WTC11 (cell line): Measurements from ENCODE around the gene VCL. TPM values are rescaled to one million over a fixed set of nuclear protein-coding genes. Genes with fewer than 3 reads are reported as not detected.

Experiments used
- ATAC-seq: fragments of 200-7000 bp; cut with Tn5 transposase; 2 replicates; pipeline ENCODE4 v1.10.0; 2021; ENCODE audit warnings: mild to moderate bottlenecking, moderate library complexity
- CTCF ChIA-PET: fragments of 300-600 bp; sonication (Branson Sonifier 250); formaldehyde crosslinking; loops from one replicate; lab custom pipeline; 2021; ENCODE audit warnings: antibody characterized with exemption; lab: Charles Lee
- POLR2A ChIA-PET: fragments of 350-600 bp; sonication (Branson Sonifier 250); formaldehyde crosslinking; loops from one replicate; lab custom pipeline; 2021; ENCODE audit warnings: antibody characterized with exemption; lab: Charles Lee
- DNase-seq: peaks from one replicate; pipeline ENCODE4 v3.0.0; 2021; ENCODE audit warnings: low spot score
- H3K27ac Mint-ChIP-seq: 2 replicates; pipeline ENCODE4 v1.8.0; 2021; ENCODE audit warnings: mixed read lengths
- H3K27me3 Mint-ChIP-seq: 2 replicates; pipeline ENCODE4 v1.8.0; 2021; ENCODE audit warnings: low read depth, mild to moderate bottlenecking, moderate library complexity, mixed read lengths
- H3K36me3 Mint-ChIP-seq: 2 replicates; pipeline ENCODE4 v1.8.0; 2021; ENCODE audit warnings: mixed read lengths
- H3K4me1 Mint-ChIP-seq: 2 replicates; pipeline ENCODE4 v1.8.0; 2022; ENCODE audit warnings: mixed read lengths
- H3K4me3 Mint-ChIP-seq: 2 replicates; pipeline ENCODE4 v1.8.0; 2021; ENCODE audit warnings: mild to moderate bottlenecking, moderate library complexity, mixed read lengths
- H3K9me3 Mint-ChIP-seq: 2 replicates; pipeline ENCODE4 v1.8.0; 2021; ENCODE audit warnings: mixed read lengths
- CTCF ChIP-seq: fragments of 200-600 bp; IDR thresholded peaks from 2 replicates; pipeline ENCODE4 v1.8.0; 2022; ENCODE audit warnings: antibody characterized with exemption
- ERG ChIP-seq: fragments of 250-450 bp; sonication (Bioruptor Pico); IDR thresholded peaks from 2 replicates; pipeline ENCODE4 v1.8.0; 2021; ENCODE audit warnings: mild to moderate bottlenecking
- FOXJ3 ChIP-seq: sonication (generic); formaldehyde crosslinking; IDR thresholded peaks from 2 replicates; pipeline ENCODE4 v1.9.0; 2021; ENCODE audit warnings: missing genetic modification reagents, mild to moderate bottlenecking, borderline replicate concordance
- HMGA2 ChIP-seq: fragments of 250-450 bp; sonication (Bioruptor Pico); IDR thresholded peaks from 2 replicates; pipeline ENCODE4 v1.4.0; 2021; ENCODE audit warnings: mild to moderate bottlenecking, moderate library complexity
- IRF1 ChIP-seq: sonication (generic); formaldehyde crosslinking; IDR thresholded peaks from 2 replicates; pipeline ENCODE4 v1.8.0; 2023; ENCODE audit warnings: missing genetic modification reagents
- MLX ChIP-seq: sonication (generic); formaldehyde crosslinking; IDR thresholded peaks from 2 replicates; pipeline ENCODE4 v1.8.1; 2023; ENCODE audit warnings: mild to moderate bottlenecking, missing genetic modification reagents, moderate library complexity
- NFYB ChIP-seq: sonication (generic); formaldehyde crosslinking; conservative IDR thresholded peaks from 2 replicates; pipeline ENCODE4 v1.8.0; 2022; ENCODE audit warnings: low read depth, missing genetic modification reagents
- NR1H2 ChIP-seq: sonication (generic); formaldehyde crosslinking; IDR thresholded peaks from 2 replicates; pipeline ENCODE4 v1.9.0; 2021; ENCODE audit warnings: mild to moderate bottlenecking, moderate library complexity, missing genetic modification reagents
- PREB ChIP-seq: sonication (generic); formaldehyde crosslinking; IDR thresholded peaks from 2 replicates; pipeline ENCODE4 v1.8.1; 2022; ENCODE audit warnings: mild to moderate bottlenecking, missing genetic modification reagents, moderate library complexity, borderline replicate concordance
- RELA ChIP-seq: sonication (generic); formaldehyde crosslinking; IDR thresholded peaks from 2 replicates; pipeline ENCODE4 v1.8.1; 2022; ENCODE audit warnings: missing genetic modification reagents, mild to moderate bottlenecking, borderline replicate concordance
- TEAD1 ChIP-seq: sonication (generic); formaldehyde crosslinking; IDR thresholded peaks from 2 replicates; pipeline ENCODE4 v1.8.0; 2022; ENCODE audit warnings: mild to moderate bottlenecking, missing genetic modification reagents
- ZMAT4 ChIP-seq: fragments of 250-450 bp; sonication (Bioruptor Pico); IDR thresholded peaks from 2 replicates; pipeline ENCODE4 v1.9.0; 2021; ENCODE audit warnings: mild to moderate bottlenecking
- total RNA-seq: library from RNA; stranded (reverse); gene quantifications from 3 replicates; pipeline ENCODE4 v1.2.3, GENCODE V29; 2021
- TF ChIP-seq, protein P1 (sequence below): fragments of 250-450 bp; sonication (Bioruptor Pico); IDR thresholded peaks from 2 replicates; pipeline ENCODE4 v1.9.0; 2021; ENCODE audit warnings: mild to moderate bottlenecking, borderline replicate concordance
- TF ChIP-seq, protein P2 (sequence below): sonication (generic); formaldehyde crosslinking; IDR thresholded peaks from 2 replicates; pipeline ENCODE4 v1.8.0; 2023; ENCODE audit warnings: missing genetic modification reagents, mild to moderate bottlenecking, borderline replicate concordance

The VCL gene
- total RNA-seq, 1 experiment from 2014 or later: 225 TPM

- no peak for TF ChIP-seq ZMAT4 (CRISPR knock-in tag)
- no peak for TF ChIP-seq IRF1 (CRISPR knock-in tag)
- no peak for TF ChIP-seq PREB
- TF ChIP-seq, protein P1, sequence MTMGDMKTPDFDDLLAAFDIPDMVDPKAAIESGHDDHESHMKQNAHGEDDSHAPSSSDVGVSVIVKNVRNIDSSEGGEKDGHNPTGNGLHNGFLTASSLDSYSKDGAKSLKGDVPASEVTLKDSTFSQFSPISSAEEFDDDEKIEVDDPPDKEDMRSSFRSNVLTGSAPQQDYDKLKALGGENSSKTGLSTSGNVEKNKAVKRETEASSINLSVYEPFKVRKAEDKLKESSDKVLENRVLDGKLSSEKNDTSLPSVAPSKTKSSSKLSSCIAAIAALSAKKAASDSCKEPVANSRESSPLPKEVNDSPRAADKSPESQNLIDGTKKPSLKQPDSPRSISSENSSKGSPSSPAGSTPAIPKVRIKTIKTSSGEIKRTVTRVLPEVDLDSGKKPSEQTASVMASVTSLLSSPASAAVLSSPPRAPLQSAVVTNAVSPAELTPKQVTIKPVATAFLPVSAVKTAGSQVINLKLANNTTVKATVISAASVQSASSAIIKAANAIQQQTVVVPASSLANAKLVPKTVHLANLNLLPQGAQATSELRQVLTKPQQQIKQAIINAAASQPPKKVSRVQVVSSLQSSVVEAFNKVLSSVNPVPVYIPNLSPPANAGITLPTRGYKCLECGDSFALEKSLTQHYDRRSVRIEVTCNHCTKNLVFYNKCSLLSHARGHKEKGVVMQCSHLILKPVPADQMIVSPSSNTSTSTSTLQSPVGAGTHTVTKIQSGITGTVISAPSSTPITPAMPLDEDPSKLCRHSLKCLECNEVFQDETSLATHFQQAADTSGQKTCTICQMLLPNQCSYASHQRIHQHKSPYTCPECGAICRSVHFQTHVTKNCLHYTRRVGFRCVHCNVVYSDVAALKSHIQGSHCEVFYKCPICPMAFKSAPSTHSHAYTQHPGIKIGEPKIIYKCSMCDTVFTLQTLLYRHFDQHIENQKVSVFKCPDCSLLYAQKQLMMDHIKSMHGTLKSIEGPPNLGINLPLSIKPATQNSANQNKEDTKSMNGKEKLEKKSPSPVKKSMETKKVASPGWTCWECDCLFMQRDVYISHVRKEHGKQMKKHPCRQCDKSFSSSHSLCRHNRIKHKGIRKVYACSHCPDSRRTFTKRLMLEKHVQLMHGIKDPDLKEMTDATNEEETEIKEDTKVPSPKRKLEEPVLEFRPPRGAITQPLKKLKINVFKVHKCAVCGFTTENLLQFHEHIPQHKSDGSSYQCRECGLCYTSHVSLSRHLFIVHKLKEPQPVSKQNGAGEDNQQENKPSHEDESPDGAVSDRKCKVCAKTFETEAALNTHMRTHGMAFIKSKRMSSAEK: no peak
- TF ChIP-seq, protein P2, sequence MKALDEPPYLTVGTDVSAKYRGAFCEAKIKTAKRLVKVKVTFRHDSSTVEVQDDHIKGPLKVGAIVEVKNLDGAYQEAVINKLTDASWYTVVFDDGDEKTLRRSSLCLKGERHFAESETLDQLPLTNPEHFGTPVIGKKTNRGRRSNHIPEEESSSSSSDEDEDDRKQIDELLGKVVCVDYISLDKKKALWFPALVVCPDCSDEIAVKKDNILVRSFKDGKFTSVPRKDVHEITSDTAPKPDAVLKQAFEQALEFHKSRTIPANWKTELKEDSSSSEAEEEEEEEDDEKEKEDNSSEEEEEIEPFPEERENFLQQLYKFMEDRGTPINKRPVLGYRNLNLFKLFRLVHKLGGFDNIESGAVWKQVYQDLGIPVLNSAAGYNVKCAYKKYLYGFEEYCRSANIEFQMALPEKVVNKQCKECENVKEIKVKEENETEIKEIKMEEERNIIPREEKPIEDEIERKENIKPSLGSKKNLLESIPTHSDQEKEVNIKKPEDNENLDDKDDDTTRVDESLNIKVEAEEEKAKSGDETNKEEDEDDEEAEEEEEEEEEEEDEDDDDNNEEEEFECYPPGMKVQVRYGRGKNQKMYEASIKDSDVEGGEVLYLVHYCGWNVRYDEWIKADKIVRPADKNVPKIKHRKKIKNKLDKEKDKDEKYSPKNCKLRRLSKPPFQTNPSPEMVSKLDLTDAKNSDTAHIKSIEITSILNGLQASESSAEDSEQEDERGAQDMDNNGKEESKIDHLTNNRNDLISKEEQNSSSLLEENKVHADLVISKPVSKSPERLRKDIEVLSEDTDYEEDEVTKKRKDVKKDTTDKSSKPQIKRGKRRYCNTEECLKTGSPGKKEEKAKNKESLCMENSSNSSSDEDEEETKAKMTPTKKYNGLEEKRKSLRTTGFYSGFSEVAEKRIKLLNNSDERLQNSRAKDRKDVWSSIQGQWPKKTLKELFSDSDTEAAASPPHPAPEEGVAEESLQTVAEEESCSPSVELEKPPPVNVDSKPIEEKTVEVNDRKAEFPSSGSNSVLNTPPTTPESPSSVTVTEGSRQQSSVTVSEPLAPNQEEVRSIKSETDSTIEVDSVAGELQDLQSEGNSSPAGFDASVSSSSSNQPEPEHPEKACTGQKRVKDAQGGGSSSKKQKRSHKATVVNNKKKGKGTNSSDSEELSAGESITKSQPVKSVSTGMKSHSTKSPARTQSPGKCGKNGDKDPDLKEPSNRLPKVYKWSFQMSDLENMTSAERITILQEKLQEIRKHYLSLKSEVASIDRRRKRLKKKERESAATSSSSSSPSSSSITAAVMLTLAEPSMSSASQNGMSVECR (CRISPR knock-in tag): no peak
- TF ChIP-seq, all 79 proteins: peak for 0
Measured at GRCh38 chr10:73948947-73949633, 48.8 kb upstream of the VCL start (continued).

GRCh38 chr10:73950155-73950948, 47.6 kb upstream of the VCL start:
- TF ChIP-seq FOXJ3 (CRISPR knock-in tag) (no peak), NR1H2 (CRISPR knock-in tag) (no peak), HMGA2 (CRISPR knock-in tag) (no peak), ERG (CRISPR knock-in tag) (no peak), TEAD1 (CRISPR knock-in tag) (no peak), NFYB (CRISPR knock-in tag) (no peak), RELA (CRISPR knock-in tag) (no peak), CTCF (no peak), MLX (no peak)
- peaks cover 7% of the 10 kb centered on the region for H3K4me1 Mint-ChIP-seq
- DNase-seq (peak; percentile 48), ATAC-seq (peak; percentile 99)
- CTCF ChIA-PET: interaction anchor here (0.8 to 1.6 kb wide), 4 partner anchors 10 to 131 kb away, joined by 3 to 9 read pairs (median 6); no protein-coding TSS in a partner anchor
- no peak overlapping the region for H3K4me3 Mint-ChIP-seq
- no peak overlapping the region for H3K27ac Mint-ChIP-seq
- peaks cover 2% of the 10 kb centered on the region; the same call in 1 of the 2 replicates for H3K36me3 Mint-ChIP-seq
- H3K9me3 Mint-ChIP-seq: peaks cover 5% of the 10 kb centered on the region
- POLR2A ChIA-PET: no interaction called here
- no peaks in the 10 kb centered on the region for H3K27me3 Mint-ChIP-seq
